ENCODE data around the gene PCIF1.
"Not testable (repeated sequence)": the region's sequence is repeated elsewhere in the genome, so short reads cannot be mapped to it uniquely, and the experiment has no call there.

The PCIF1 gene

GRCh38 chr20:45951925-45952834, 17.7 kb downstream of the PCIF1 start:
- no peak for DNase-seq (ENCODE audit: extremely low read depth, insufficient read length)
- H3K36me3 ChIP-seq (ENCODE audit: control insufficient read depth, insufficient read depth, low read length): peaks cover 47% of the 10 kb centered on the region
- no peak for TF ChIP-seq CTCF (IDR thresholded peaks at IDR 0.05; ENCODE audit: insufficient read depth, low read length, poor library complexity, severe bottlenecking)
- H3K27me3 ChIP-seq (replicated peaks; ENCODE audit: control insufficient read depth, insufficient read depth, low read length): no peaks in the 10 kb centered on the region
- H3K4me3 ChIP-seq (replicated peaks; ENCODE audit: low read depth, low read length): no peak overlapping the region

DNA sequence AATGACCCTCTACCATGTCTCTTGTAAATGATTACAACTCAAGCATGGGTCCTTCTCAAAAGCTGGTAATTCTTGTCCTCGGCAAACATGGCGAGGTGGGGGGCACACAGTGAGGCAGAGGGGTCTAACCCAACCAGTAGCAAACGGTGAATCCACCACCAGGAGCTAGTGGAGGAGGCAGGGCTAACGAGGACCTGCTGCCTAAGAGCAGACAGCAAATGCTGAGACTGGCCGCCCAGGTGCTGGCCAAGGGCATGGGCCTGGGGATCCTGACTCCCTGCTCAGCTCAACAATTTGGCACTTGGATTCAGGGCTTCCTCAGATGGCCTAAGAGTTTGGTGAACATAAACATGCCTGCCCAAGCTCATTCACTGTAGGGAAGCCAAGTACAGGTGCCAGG, 18.4 kb downstream of the PCIF1 start:
- peaks cover 50% of the 10 kb centered on the region for H3K36me3 ChIP-seq (ENCODE audit: control insufficient read depth, insufficient read depth, low read length)
- no peak for TF ChIP-seq CTCF (IDR thresholded peaks at IDR 0.05; ENCODE audit: insufficient read depth, low read length, poor library complexity, severe bottlenecking)

GRCh38 chr20:45953672-45954071, 19.2 kb downstream of the PCIF1 start:
- Histone ChIP-seq H3K27me3 (replicated peaks; ENCODE audit: control insufficient read depth, insufficient read depth, low read length) (no peaks in the 10 kb centered on the region), H3K36me3 (ENCODE audit: control insufficient read depth, insufficient read depth, low read length) (peaks cover 53% of the 10 kb centered on the region), H3K4me3 (replicated peaks; ENCODE audit: low read depth, low read length) (no peak overlapping the region)
- TF ChIP-seq CTCF (IDR thresholded peaks at IDR 0.05; ENCODE audit: insufficient read depth, low read length, poor library complexity, severe bottlenecking): no peak
- no peak for DNase-seq (ENCODE audit: extremely low read depth, insufficient read length)

More for the DNA sequence above, 18.4 kb downstream of the PCIF1 start:
- Histone ChIP-seq H3K4me3 (replicated peaks; ENCODE audit: low read depth, low read length) (no peak overlapping the region), H3K27me3 (replicated peaks; ENCODE audit: control insufficient read depth, insufficient read depth, low read length) (no peaks in the 10 kb centered on the region)
- DNase-seq (ENCODE audit: extremely low read depth, insufficient read length): no peak

DNA sequence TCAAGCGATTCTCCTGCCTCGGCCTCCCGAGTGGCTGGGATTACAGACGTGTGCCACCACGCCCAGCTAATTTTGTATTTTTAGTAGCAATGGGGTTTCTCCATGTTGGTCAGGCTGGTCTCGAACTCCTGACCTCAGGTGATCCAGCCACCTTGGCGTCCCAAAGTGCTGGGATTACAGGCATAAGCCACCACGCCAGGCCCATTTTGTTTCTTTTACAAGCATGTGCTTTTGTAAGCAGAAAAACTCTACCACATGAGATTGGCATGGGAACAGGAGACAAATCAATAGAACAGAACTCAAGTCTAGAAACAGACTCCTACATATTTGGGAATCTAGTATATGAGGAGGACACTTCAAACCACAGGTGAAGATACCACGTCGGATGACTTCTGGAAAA, 21.8 kb downstream of the PCIF1 start:
- not testable (repeated sequence) for DNase-seq (ENCODE audit: extremely low read depth, insufficient read length); H3K4me3 ChIP-seq (replicated peaks; ENCODE audit: low read depth, low read length); H3K27me3 ChIP-seq (replicated peaks; ENCODE audit: control insufficient read depth, insufficient read depth, low read length)
- peaks cover 53% of the 10 kb centered on the region for H3K36me3 ChIP-seq (ENCODE audit: control insufficient read depth, insufficient read depth, low read length)

- Histone ChIP-seq H3K36me3 (ENCODE audit: control insufficient read depth, insufficient read depth, low read length) (peaks cover 52% of the 10 kb centered on the region), H3K4me3 (replicated peaks; ENCODE audit: low read depth, low read length) (no peak overlapping the region), H3K27me3 (replicated peaks; ENCODE audit: control insufficient read depth, insufficient read depth, low read length) (no peaks in the 10 kb centered on the region)
- no peak for TF ChIP-seq CTCF (IDR thresholded peaks at IDR 0.05; ENCODE audit: insufficient read depth, low read length, poor library complexity, severe bottlenecking)
- no peak for DNase-seq (ENCODE audit: extremely low read depth, insufficient read length)
Observed at GRCh38 chr20:45957021-45957941, 22.8 kb downstream of the PCIF1 start.

- Histone ChIP-seq H3K36me3 (ENCODE audit: control insufficient read depth, insufficient read depth, low read length) (peaks cover 49% of the 10 kb centered on the region), H3K4me3 (replicated peaks; ENCODE audit: low read depth, low read length) (no peak overlapping the region), H3K27me3 (replicated peaks; ENCODE audit: control insufficient read depth, insufficient read depth, low read length) (no peaks in the 10 kb centered on the region)
- no peak for DNase-seq (ENCODE audit: extremely low read depth, insufficient read length)
- no peak for TF ChIP-seq CTCF (IDR thresholded peaks at IDR 0.05; ENCODE audit: insufficient read depth, low read length, poor library complexity, severe bottlenecking)
Observed at GRCh38 chr20:45958593-45958992, 24.1 kb downstream of the PCIF1 start.
